ENCODE results near the gene BAD. TPM values are rescaled to one million over a fixed set of nuclear protein-coding genes. Genes with fewer than 3 reads are reported as not detected.
"Not testable (repeated sequence)": the region's sequence is repeated elsewhere in the genome, so short reads cannot be mapped to it uniquely, and the experiment has no call there.

BAD gene
- total RNA-seq, 2 experiments from 2014 or later, result 23.7 to 24.2 TPM

DNA sequence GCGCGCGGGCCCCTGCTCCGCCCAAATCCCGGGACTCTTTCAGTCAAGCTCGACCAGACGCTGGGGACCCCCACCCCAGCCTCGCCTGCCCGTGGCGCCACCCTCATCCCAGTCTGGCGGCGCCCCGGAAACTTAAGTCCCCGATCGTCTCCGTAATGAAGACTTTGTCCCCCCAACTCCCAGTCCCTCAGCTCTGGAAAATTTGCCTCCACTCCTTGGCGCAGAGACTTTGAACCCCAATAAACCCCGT lies 32.8 kb downstream of the BAD start:
- Mint-ChIP-seq H3K27me3 (no peaks in the 10 kb centered on the region), H3K9me3 (no peaks in the 10 kb centered on the region), H3K4me3 (peak overlapping the region; percentile 83), H3K27ac (no peak overlapping the region), H3K36me3 (no peaks in the 10 kb centered on the region), H3K4me1 (ENCODE audit: low read depth) (peaks cover 18% of the 10 kb centered on the region)
- intact Hi-C loops (cut with micrococcal nuclease), result loop anchor here (1.0 kb wide), 1 partner anchor 18 kb away; no protein-coding TSS in a partner anchor
- ChIA-PET CTCF (interaction anchor here (0.6 to 3.8 kb wide), 13 partner anchors 9 to 68 kb away, joined by 3 to 29 read pairs (median 7); partner anchors contain the start of genes BAD, CATSPERZ, FERMT3 and NUDT22), POLR2A (interaction anchor here (1.0 to 1.5 kb wide), 3 partner anchors 17 to 60 kb away, joined by 3 to 8 read pairs (median 4); no protein-coding TSS in a partner anchor)
- DNase-seq, result no peak

DNA sequence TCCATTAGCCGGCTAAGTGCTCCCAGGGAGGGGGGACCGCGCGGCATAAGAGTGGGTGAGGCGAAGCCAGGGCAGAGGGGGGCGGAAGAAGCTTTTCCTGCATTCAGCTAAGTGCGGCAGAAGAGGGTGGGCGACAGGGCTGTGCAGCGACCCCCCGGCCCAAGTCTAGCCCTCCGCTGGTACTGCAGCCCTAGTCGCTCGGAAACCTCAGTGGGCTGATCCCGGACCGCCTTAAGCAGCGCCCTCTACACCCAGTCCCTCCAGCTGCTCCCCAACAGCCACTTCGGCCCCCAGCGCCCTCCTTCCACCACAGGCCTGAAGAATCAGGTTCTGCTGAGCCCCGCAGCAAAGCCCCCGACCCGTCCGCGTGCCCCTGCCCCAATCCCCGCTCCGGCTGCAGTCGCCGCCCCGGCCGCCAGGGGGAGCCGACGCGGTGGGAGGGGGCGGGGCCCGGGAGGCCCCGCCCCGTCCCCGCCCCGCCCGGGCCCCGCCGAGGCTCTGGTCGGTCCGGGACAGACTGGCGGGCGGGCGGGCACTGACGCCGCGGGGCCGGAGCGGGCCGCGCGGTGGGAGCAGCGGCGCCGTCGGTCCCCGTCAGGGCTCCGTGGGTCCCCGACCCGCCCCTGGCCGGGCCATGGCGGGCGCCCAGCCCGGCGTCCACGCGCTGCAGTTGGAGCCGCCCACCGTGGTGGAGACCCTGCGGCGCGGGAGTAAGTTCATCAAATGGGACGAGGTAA lies 33.3 kb downstream of the BAD start, which contains the start of gene PLCB3:
PLCB3 (plus strand) TSS at position 515 of the 737 bp plus-strand sequence; CDS start at position 635, 120 bp downstream.
- Mint-ChIP-seq H3K36me3 (no peaks in the 10 kb centered on the region), H3K4me3 (peak within 1 kb of the TSS; percentile 83), H3K9me3 (no peaks in the 10 kb centered on the region), H3K27me3 (no peaks in the 10 kb centered on the region), H3K27ac (no peak within 1 kb of the TSS), H3K4me1 (ENCODE audit: low read depth) (peaks cover 18% of the 10 kb centered on the region)
- peak; percentile 71 for DNase-seq
- POLR2A ChIA-PET, result interaction anchor here (1.0 to 2.6 kb wide), 6 partner anchors 10 to 60 kb away, joined by 4 to 8 read pairs (median 4); partner anchors contain the start of genes ESRRA and FKBP2
- intact Hi-C loops (cut with micrococcal nuclease), result loop anchor here (1.0 kb wide), 1 partner anchor 18 kb away; no protein-coding TSS in a partner anchor
- CTCF ChIA-PET, result interaction anchor here (1.0 to 3.8 kb wide), 15 partner anchors 8 to 66 kb away, joined by 3 to 29 read pairs (median 7); partner anchors contain the start of genes BAD, CATSPERZ, FERMT3 and NUDT22

DNA sequence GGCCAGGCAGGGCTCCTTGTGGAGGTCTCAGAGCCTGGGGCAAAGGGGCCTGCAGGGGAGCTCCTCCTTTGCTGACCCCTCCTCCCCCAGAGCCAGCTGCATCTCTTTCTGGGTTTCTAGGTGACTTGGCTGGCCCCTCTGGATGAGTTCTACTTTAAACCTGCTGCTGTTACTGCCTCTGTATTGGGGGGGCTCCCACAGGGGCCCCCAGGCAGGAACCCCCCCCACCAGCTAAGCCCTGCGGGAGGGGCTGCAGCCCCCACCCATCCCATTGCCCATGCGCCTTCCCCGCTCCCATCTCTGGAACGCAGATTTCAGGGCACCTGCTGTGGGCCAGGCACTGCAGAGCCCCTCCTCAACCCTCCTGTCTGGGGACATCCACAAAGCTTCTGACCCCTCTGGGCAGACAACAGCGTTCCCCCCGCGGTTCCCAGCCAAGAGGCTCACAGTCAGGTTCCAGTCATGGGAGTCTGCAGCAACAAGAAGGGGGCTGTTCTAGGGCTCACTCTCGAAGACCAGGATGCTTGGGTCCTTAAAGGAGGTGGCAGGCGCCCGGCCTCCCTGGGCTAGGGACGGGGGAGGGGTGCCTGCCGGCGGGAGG lies 34.0 kb downstream of the BAD start:
- CTCF ChIA-PET, result interaction anchor here (1.1 to 3.8 kb wide), 13 partner anchors 8 to 67 kb away, joined by 3 to 29 read pairs (median 8); partner anchors contain the start of genes BAD, CATSPERZ, FERMT3 and PRDX5
- Mint-ChIP-seq H3K27me3 (no peaks in the 10 kb centered on the region), H3K36me3 (no peaks in the 10 kb centered on the region), H3K9me3 (no peaks in the 10 kb centered on the region), H3K4me3 (peak overlapping the region; percentile 75), H3K27ac (no peak overlapping the region), H3K4me1 (ENCODE audit: low read depth) (peaks cover 18% of the 10 kb centered on the region)
- intact Hi-C loops (cut with micrococcal nuclease), result loop anchor here (1.0 kb wide), 1 partner anchor 19 kb away; no protein-coding TSS in a partner anchor
- POLR2A ChIA-PET, result interaction anchor here (1.1 to 2.6 kb wide), 5 partner anchors 9 to 63 kb away, joined by 3 to 8 read pairs (median 4); partner anchors contain the start of genes ESRRA and FKBP2
- DNase-seq, result no peak

DNA sequence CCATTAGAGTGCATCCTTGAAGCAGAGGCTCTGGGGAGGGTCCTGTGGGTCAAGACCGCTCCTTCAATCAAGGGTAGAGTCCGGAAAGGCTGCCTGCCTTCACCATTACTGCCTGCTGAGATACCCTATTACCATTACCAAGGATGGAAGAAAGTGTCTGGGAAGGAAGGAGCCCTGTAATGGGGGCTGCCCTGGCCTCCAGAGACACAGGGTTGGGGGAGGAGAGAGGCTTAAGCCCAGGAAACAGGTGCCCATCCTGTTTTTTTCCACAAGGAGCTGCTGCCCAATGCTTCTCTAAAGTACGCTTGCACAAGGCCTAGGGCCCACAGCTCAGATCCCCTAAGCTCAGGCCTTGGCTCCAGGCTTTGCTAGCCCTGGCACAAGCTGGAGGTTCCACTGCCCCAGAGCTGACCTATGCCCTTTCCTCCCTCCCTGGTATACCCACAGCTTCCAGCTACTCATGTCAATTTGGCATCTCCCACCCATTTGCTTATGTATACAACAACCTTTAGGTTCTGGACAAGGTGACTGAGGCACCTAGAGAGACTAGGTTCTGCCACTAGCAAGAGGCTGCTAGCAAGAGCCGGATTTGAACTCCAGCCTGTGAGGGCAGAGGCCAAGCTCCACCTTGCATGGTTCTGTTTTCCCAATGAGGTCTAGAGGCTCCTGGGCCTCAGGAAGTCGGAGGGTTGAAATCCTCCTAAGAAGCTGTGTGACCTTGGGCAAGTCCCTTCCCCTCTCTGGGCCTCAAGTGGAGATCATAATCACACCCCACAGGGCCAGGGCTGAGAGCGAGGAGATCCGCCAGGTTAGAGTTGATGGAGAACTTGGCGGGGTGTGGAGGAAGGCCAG lies 34.7 kb downstream of the BAD start:
- CTCF ChIA-PET, result interaction anchor here (0.6 to 3.8 kb wide), 13 partner anchors 7 to 55 kb away, joined by 3 to 29 read pairs (median 8); partner anchors contain the start of genes BAD, CATSPERZ and FERMT3
- no peak overlapping the region for H3K4me3 Mint-ChIP-seq

DNA sequence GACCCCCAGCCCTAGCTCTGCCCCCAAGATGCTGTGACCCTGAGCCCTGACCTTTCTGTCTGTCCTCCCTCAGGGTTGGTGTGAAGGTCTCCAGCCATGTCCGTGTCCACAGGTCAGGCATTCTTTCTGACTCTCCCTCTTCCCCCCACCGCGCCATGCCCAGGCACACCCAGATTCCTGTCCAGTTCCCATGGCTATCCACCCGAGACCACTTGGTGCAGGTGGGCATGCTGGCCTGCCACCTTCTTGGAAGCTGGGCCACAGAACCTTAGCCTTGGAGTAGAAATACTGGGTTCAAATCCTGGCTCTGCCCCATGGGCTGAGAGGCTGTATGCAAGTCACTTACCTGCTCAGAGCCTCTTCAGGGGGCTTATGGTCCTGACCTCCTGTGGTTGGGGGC lies 35.4 kb downstream of the BAD start:
- Mint-ChIP-seq H3K27ac (no peak overlapping the region), H3K9me3 (no peaks in the 10 kb centered on the region), H3K4me1 (ENCODE audit: low read depth) (peaks cover 21% of the 10 kb centered on the region), H3K4me3 (no peak overlapping the region), H3K36me3 (no peaks in the 10 kb centered on the region), H3K27me3 (no peaks in the 10 kb centered on the region)
- intact Hi-C loops (cut with micrococcal nuclease), result loop anchor here (10.0 kb wide), 1 partner anchor 866 kb away; the partner anchor contains the start of genes TM7SF2 and ZNHIT2
- no peak for DNase-seq
- CTCF ChIA-PET, result interaction anchor here (0.6 to 3.8 kb wide), 3 partner anchors 22 to 55 kb away, joined by 4 to 29 read pairs (median 12); partner anchors contain the start of gene CATSPERZ
- POLR2A ChIA-PET, result interaction anchor here (1.5 to 2.6 kb wide), 2 partner anchors 20 to 22 kb away, joined by 3 to 8 read pairs; no protein-coding TSS in a partner anchor

More for the DNA sequence above, 34.7 kb downstream of the BAD start:
- Mint-ChIP-seq H3K9me3 (no peaks in the 10 kb centered on the region), H3K27ac (peak overlapping the region; percentile 18), H3K27me3 (no peaks in the 10 kb centered on the region), H3K4me1 (ENCODE audit: low read depth) (peaks cover 18% of the 10 kb centered on the region), H3K36me3 (no peaks in the 10 kb centered on the region)
- POLR2A ChIA-PET, result interaction anchor here (1.1 to 2.6 kb wide), 5 partner anchors 9 to 63 kb away, joined by 3 to 8 read pairs (median 4); partner anchors contain the start of genes ESRRA and FKBP2
- intact Hi-C loops (cut with micrococcal nuclease), result loop anchor here (10.0 kb wide), 1 partner anchor 865 kb away; the partner anchor contains the start of genes TM7SF2 and ZNHIT2
- DNase-seq, result no peak

DNA sequence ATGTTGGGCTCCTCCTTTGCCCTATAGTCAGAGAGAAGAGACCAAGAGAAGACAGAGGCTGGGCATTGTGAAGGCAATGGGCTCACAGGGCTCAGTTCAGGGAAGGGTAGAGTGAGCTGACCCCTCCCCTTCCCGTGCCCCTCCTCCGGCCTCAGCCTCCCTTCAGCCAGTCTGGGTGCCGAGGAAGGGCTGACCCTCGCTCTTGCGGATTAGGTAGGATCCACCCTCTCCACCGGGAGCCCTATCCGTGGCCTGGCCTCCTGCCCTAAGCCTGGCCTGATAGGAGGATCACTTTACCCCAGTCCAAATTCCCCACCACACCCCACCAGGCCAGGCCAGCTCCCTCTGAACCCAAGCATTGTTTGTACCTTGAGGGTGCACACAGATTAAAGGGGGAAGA lies 35.9 kb downstream of the BAD start:
- no peaks in the 10 kb centered on the region for H3K27me3 Mint-ChIP-seq
- DNase-seq, result no peak
- H3K4me1 Mint-ChIP-seq (ENCODE audit: low read depth), result peaks cover 25% of the 10 kb centered on the region
- H3K27ac Mint-ChIP-seq, result no peak overlapping the region
- POLR2A ChIA-PET, result interaction anchor here (0.9 to 2.6 kb wide), 3 partner anchors 20 to 63 kb away, joined by 3 to 8 read pairs (median 3); partner anchors contain the start of gene STIP1
- H3K9me3 Mint-ChIP-seq, result no peaks in the 10 kb centered on the region
- CTCF ChIA-PET, result no interaction called here
- no peak overlapping the region for H3K4me3 Mint-ChIP-seq
- H3K36me3 Mint-ChIP-seq, result peaks cover 4% of the 10 kb centered on the region
- intact Hi-C loops (cut with micrococcal nuclease), result loop anchor here (10.0 kb wide), 1 partner anchor 866 kb away; the partner anchor contains the start of genes TM7SF2 and ZNHIT2

DNA sequence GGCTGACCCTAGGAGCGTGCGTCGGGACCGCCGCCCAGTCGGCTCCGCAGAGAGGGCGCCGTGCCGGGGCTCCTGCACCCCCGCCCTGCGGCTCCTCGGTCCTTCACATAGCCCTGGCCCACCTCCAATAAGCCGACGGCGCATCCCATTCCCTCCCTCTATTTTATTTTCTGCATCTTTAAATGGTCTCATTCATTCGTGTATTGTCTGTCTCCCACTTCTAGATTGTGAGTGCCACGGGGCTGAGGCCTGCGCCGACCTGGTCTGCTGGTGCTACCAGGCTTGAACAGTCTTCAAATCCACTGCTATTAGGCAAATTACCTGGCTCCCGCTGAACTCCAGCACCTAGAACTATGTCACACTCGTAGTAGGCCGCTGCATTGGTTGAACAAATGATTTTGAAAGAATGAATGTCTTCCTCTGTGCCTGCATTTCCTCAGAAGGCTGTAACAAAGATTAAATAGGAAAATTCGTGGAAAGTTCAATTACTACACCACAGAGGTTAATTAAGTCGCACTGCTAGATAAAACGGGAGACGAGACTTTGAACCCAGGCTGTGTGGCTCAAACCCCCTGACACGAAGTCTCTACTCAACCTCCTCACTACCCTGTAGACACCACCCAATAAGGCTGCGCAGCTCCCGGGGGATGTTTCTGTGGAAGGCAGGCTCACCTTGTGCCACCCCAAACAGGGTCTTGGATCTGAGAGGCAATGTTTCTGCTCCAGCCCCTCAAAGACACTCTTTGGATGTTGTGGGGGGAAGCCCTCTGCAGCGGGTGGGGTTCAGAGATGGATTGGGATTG lies 36.5 kb downstream of the BAD start:
- H3K4me1 Mint-ChIP-seq (ENCODE audit: low read depth), result peaks cover 32% of the 10 kb centered on the region

DNA sequence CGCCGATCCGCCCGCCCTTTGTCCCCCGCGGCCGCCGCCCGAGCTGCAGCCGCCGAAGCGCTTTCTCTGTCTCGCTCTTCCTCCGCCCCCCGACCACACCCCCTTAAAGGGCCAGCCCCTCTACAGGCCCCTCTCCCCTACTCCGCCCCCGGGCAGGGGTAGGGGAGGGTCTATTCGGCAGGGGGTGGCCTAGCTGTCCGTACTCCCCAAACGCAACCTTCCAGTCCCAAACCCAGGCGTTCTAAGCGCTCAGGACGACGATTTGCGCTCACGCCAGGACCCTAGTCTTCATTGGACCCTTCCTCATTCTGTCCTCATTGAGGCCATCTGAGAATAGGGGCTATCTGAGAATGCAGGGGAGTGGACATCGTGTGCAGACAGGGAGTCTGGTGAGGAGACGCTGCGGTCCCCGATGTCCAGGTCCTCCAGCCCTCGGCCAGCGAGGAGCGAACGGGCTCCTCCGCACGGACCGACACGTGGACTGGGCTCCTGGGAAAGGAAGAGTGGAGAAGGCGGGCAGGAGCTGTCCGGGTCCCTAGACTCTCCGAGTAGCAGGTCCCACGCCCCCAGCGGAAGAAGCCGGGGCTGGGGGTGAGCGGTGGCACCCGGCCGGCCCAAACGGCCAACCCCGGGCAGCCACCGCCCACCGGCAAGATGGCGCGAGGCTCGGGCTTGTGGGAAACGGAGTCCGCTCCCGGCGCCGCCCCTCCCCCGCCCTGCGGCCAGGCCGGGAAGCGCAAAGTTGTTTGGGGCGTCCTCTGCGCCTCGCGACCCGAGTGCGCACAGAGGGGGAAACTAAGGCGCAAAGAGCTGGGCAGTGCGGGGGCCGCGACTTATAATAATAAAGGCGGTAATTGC lies 37.4 kb downstream of the BAD start, which contains the start of gene PPP1R14B:
PPP1R14B (minus strand) TSS at position 73 of the 858 bp plus-strand sequence. CDS start 270 bp downstream, outside the sequence.
- H3K36me3 Mint-ChIP-seq, result peaks cover 10% of the 10 kb centered on the region
- peaks cover 36% of the 10 kb centered on the region for H3K4me1 Mint-ChIP-seq (ENCODE audit: low read depth)
- ChIA-PET CTCF (interaction anchor here (0.6 to 5.0 kb wide), 8 partner anchors 16 to 85 kb away, joined by 3 to 28 read pairs (median 5); partner anchors contain the start of genes CATSPERZ and ESRRA), POLR2A (interaction anchor here (0.6 to 3.0 kb wide), 11 partner anchors 13 to 1365 kb away, joined by 3 to 22 read pairs (median 6); partner anchors contain the start of genes BAD, CCDC88B, ESRRA and FERMT3)
- peak within 1 kb of the TSS; percentile 91 for H3K4me3 Mint-ChIP-seq
- H3K27ac Mint-ChIP-seq, result peak within 1 kb of the TSS; percentile 90
- no peaks in the 10 kb centered on the region for H3K27me3 Mint-ChIP-seq
- DNase-seq, result peak; percentile 88
- intact Hi-C loops (cut with micrococcal nuclease), result loop anchor here (1.0 to 10.0 kb wide), 3 partner anchors 23 to 868 kb away; partner anchors contain the start of genes TM7SF2 and ZNHIT2
- H3K9me3 Mint-ChIP-seq, result no peaks in the 10 kb centered on the region

More for the DNA sequence above, 36.5 kb downstream of the BAD start:
- intact Hi-C loops (cut with micrococcal nuclease), result loop anchor here (10.0 kb wide), 1 partner anchor 867 kb away; the partner anchor contains the start of genes TM7SF2 and ZNHIT2
- no peak for DNase-seq
- ChIA-PET POLR2A (interaction anchor here (0.9 to 2.4 kb wide), 4 partner anchors 21 to 70 kb away, joined by 3 to 13 read pairs (median 4); partner anchors contain the start of genes ESRRA, PRDX5, STIP1 and TRMT112), CTCF (interaction anchor here (1.1 to 5.0 kb wide), 4 partner anchors 21 to 56 kb away, joined by 3 to 28 read pairs (median 14); partner anchors contain the start of genes CATSPERZ and ESRRA)
- H3K27me3 Mint-ChIP-seq, result no peaks in the 10 kb centered on the region
- H3K27ac Mint-ChIP-seq, result no peak overlapping the region
- H3K9me3 Mint-ChIP-seq, result no peaks in the 10 kb centered on the region
- peak overlapping the region; percentile 44 for H3K4me3 Mint-ChIP-seq
- peaks cover 9% of the 10 kb centered on the region for H3K36me3 Mint-ChIP-seq

DNA sequence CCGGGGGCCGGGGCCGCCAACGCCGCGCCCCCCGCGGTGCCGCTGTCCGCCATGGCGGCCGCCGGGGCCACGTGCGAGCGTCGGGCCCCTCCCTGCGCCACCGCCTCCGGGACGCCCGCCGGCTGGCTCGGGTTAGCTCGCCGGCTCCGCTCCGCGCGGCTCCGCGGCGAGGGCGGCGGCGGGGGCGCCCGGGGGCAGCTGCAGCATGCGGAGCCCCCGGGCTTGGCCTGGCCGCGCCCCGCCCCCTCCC lies 37.9 kb downstream of the BAD start:
- peaks cover 31% of the 10 kb centered on the region for H3K4me1 Mint-ChIP-seq (ENCODE audit: low read depth)
- intact Hi-C loops (cut with micrococcal nuclease), result loop anchor here (1.0 to 10.0 kb wide), 3 partner anchors 24 to 868 kb away; partner anchors contain the start of genes TM7SF2 and ZNHIT2
- H3K4me3 Mint-ChIP-seq, result peak overlapping the region; percentile 78
- ChIA-PET CTCF (interaction anchor here (0.6 to 5.0 kb wide), 7 partner anchors 17 to 85 kb away, joined by 3 to 28 read pairs (median 6); partner anchors contain the start of genes CATSPERZ and ESRRA), POLR2A (interaction anchor here (0.6 to 3.0 kb wide), 11 partner anchors 13 to 1364 kb away, joined by 3 to 22 read pairs (median 6); partner anchors contain the start of genes BAD, CCDC88B, ESRRA and FERMT3)
- not testable (repeated sequence) for H3K27me3 Mint-ChIP-seq, DNase-seq, H3K27ac Mint-ChIP-seq, H3K9me3 Mint-ChIP-seq
- peaks cover 10% of the 10 kb centered on the region for H3K36me3 Mint-ChIP-seq

Data from activated CD4-positive, alpha-beta memory T cell treated with anti-CD3 and anti-CD28 coated beads for 36 hours (primary cell).